ENCODE data around the gene KRTAP5-9.
"Not testable (repeated sequence)": the region's sequence is repeated elsewhere in the genome, so short reads cannot be mapped to it uniquely, and the experiment has no call there.

The KRTAP5-9 gene

DNA sequence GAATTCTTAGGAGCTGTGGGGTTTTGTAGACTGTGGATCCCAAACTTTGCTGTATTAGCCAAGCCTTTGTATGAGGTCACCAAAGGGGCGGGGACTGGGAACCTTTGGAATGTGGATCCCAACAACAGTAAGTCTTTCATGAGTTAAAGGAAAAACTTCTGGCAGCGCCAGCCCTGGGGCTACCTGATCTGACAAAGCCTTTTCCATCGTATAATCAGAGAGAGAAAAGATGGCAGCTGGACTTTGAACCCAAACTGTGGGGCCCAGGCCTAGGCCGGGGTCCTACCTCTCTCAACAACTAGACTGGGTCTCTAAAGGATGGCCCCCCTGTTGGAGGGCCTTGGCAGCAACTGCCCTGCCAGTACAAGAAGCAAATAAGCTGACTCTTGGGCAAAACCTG, 40.1 kb downstream of the KRTAP5-9 start:
- DNase-seq = not testable (repeated sequence)

DNA sequence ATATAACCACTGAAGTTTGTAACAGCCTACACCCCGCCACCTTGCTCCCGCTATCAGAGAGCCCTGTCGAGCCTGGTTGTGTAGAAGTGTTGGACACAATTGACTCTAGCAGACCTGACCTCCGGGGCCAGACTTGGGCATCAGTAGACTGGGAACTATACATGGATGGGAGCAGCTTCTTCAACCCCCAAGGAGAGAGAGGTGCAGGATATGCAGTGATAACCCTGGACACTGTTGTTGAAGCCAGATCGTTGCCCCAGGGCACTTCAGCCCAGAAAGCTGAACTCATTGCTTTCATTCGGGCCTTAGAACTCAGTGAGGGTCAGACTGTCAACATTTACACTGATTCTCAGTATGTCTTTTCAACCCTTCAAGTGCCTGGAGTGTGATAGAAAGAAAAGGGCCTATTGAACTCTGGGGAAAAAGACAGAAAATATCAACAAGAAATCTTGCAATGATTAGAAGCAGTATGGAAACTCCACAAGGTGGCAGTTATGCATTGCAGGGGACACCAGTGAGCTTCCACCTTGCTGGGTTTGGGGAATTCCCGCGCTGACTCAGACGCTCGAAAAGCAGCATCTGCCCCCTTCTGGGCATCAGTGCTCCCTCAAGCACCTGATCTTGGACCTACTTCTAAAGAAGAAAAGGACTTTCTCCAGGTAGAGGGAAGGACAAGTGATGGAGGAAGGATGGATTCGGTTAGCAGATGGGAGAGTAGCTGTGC, 40.8 kb downstream of the KRTAP5-9 start:
- DNase-seq = peak; percentile 22 to 25

DNA sequence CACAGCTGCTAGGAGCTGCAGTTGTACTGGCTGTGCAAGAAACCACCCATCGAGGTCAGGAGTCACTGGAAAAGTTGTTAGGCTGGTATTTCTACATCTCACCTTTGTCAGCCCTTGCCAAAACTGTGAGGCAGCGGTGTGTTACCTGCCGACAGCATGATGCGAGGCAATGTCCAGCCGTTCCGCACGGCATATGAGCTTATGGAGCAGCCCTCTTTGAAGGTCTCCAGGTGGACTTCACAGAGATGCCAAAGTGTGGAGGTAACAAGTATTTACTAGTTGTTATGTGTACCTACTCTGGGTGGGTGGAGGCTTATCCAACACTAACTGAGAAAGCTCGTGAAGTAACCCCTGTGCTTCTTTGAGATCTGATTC, 41.3 kb downstream of the KRTAP5-9 start:
- not testable (repeated sequence) for DNase-seq

Measured in SW 1271 (cell line).